GM12872 (cell line): Measurements from ENCODE around the gene AGPS.

ENCODE experiments used
- TF ChIP-seq, protein P1 (sequence below): IDR thresholded peaks from 3 replicates; pipeline ENCODE4 v1.5.1; 2011; ENCODE audit warnings: low read depth, mild to moderate bottlenecking, low read length, moderate library complexity; ENCODE audit not compliant: insufficient read depth

The AGPS gene

DNA sequence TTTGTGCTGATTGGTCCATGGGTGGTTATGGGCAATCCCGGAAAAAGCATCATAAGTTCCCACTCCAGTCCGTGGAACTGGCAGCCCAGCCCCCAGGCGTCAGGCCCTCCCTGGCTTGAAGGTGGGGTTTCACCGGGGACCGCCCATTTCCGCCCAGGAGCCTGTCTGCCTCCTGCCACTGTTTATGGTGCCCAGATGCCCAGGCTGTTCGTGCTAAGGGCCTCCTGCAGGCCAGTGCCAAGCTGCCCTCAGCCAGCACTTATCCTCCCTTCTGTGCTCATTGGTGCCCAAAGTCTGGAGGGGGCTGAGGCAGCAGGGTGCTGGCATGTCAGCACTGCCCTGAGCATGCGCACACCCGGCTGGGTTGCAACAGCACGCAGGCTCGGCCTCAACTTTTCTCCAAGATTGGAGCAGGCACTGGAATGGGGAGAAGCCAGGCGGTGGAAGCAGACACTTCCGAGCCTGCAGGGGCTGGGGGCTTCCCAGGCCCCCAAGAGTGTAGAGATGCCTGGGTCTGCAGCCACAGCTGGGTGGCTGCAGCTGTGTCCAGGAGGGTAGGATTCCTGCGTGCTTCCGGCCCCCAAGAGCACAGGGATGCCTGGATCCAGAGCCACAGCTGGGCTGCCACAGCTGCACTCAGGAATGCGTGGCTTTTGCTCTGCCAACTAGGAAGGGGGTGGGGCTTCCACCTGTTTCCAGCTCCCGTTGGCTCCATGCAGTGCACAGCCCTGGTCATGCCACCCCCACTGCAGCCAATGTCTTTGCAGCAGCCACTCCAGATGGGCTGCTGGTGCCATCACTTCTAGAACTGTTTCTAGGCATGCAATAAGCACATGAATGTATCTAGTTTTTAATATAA, 74.0 kb downstream of the AGPS start:
- TF ChIP-seq, protein P1, sequence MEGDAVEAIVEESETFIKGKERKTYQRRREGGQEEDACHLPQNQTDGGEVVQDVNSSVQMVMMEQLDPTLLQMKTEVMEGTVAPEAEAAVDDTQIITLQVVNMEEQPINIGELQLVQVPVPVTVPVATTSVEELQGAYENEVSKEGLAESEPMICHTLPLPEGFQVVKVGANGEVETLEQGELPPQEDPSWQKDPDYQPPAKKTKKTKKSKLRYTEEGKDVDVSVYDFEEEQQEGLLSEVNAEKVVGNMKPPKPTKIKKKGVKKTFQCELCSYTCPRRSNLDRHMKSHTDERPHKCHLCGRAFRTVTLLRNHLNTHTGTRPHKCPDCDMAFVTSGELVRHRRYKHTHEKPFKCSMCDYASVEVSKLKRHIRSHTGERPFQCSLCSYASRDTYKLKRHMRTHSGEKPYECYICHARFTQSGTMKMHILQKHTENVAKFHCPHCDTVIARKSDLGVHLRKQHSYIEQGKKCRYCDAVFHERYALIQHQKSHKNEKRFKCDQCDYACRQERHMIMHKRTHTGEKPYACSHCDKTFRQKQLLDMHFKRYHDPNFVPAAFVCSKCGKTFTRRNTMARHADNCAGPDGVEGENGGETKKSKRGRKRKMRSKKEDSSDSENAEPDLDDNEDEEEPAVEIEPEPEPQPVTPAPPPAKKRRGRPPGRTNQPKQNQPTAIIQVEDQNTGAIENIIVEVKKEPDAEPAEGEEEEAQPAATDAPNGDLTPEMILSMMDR: no peak

GRCh38 chr2:177467646-177468045, 75.1 kb downstream of the AGPS start:
- TF ChIP-seq, protein P1: no peak

DNA sequence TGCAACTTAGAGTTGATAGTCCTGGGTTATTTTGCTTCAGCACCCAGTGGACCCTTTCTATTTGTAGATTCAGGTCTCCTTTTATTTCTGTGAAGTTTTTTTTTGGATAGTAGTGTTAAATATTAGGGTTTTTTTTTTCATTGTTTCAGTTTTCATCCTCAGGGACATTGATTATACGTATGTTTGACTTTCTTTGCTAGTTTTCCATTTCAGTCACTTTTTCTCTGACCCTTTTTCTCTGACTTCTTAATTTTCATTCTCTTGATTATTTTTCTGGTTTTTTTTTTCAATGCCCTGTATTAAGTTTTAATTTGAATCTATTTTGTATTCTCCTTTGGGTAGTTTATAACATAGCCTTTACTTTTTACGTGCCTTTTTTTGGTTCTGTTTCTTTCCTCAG, 79.4 kb downstream of the AGPS start:
- TF ChIP-seq, protein P1: no peak

- TF ChIP-seq, protein P1: no peak
Observed at GRCh38 chr2:177474301-177474700, 81.7 kb downstream of the AGPS start.

GRCh38 chr2:177474998-177475397, 82.4 kb downstream of the AGPS start:
- TF ChIP-seq, protein P1: no peak

- TF ChIP-seq, protein P1: no peak
Observed at GRCh38 chr2:177476897-177477296, 84.3 kb downstream of the AGPS start.

DNA sequence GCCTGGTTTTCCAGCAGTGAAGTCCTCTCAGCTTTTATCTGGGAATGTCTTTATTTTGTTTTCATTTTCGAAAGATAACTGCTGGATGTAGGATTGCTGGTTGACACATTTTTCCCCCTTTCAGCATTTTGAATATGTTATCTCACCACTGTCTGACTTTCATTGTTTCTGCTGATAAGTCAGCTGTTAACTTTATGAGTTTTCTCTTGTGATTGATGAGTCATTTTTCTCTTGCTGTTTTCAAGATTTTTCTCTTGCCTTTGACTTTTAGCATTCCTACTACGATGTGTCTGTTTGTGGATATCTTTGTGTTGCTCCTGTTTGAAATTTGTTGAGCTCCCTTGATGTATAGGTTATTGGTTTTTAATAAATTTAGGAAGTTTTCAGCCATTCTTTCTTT, 85.5 kb downstream of the AGPS start:
- TF ChIP-seq, protein P1: no peak
